Stimulated activated CD4-positive, alpha-beta T cell treated with anti-CD3 and anti-CD28 coated beads, Interleukin-4, amount 100 ng/mL, for 24 hours (primary cell): ENCODE results near the gene HSPA1A.
A peak's percentile ranks its signal among the peaks of the same experiment; 100 is the strongest.
"Not testable (repeated sequence)": the region's sequence is repeated elsewhere in the genome, so short reads cannot be mapped to it uniquely, and the experiment has no call there.

Source experiments
- DNase-seq: peaks from one replicate; pipeline ENCODE4 v3.0.0-alpha.2; 2020

Gene HSPA1A

GRCh38 chr6:31836474-31837368, 21.4 kb downstream of the HSPA1A start:
- no peak for DNase-seq

- no peak for DNase-seq
These were observed 22.2 kb downstream of the HSPA1A start for GRCh38 chr6:31837369-31838113.

DNA sequence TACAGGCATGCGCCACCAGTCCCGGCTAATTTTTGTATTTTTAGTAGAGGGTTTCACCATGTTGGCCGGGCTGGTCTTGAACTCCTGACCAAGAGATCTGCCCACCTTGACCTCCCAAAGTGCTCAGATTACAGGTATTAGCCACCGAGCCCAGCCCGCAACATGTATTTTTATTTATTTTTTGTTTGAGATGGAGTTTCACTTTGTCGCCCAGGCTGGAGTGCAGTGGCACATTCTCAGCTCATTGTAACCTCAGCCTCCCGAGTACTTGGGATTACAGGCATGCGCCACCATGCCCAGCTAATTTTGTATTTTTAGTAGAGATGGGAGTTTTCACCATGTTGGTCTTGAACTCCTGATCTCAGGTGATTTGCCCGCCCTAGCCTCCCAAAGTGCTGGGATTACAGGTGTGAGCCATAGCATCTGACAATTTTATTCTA, 22.8 kb downstream of the HSPA1A start:
- DNase-seq, result not testable (repeated sequence)

GRCh38 chr6:31838968-31839367, 23.6 kb downstream of the HSPA1A start:
- DNase-seq, result no peak

- not testable (repeated sequence) for DNase-seq
These were observed 24.4 kb downstream of the HSPA1A start for GRCh38 chr6:31839779-31840126.

- no peak for DNase-seq
These were observed 26.7 kb downstream of the HSPA1A start for GRCh38 chr6:31842053-31842452.

GRCh38 chr6:31844507-31844906, 29.2 kb downstream of the HSPA1A start:
- no peak for DNase-seq

DNA sequence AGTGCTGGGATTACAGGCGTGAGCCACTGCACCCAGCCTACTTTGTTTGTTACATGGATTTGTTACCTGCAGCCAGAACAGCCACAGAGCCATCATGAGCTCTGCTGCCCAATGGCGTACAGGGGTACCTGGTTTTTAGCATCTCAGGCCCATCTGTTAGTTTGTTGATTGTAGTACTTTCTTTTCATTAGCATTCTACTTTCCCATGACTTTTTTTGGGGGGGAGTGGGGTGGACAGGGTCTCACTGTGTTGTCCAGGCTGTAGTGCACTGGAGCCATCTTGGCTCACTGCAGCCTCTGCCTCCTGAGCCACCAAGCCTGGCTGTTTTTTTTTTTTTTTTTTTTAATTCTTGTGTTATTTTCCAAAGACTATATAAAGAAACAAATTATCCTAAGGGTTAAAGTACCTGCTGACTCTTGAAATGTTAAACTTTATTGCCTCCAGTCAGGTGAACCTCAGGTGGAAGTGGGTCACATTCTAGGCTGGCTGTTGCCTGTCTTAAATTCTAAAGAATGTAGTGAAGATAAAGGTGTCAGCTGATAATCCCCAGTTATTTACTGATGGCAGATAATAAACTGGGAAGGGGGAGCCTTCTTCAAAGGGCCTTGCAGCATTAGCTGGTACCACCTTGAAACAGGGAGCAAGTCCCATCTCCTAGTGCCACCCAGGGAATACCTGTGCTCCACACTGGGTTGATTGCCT, 32.1 kb downstream of the HSPA1A start:
- DNase-seq, result no peak

- DNase-seq, result no peak
These were observed 35.6 kb downstream of the HSPA1A start for GRCh38 chr6:31850765-31851484.

- no peak for DNase-seq
These were observed 36.1 kb downstream of the HSPA1A start for GRCh38 chr6:31851485-31851832.

GRCh38 chr6:31851980-31852718, 36.8 kb downstream of the HSPA1A start:
- DNase-seq, result not testable (repeated sequence)

DNA sequence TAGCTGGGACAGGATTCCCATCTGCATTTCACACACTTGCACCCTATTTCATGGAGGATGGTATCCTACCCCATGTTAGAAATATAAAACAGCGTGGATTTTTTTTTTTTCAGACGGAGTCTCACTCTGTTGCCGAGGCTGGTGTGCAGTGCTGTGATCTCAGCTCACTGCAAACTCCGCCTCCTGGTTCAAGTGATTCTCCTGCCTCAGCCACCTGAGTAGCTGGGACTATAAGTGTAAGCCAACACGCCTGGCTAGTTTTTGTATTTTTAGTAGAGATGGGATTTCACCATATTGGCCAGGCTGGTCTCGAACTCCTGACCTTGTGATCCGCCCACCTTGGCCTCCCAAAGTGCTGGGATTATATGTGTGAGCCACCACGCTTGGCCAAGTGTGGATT, 42.4 kb downstream of the HSPA1A start:
- DNase-seq, result not testable (repeated sequence)

- no peak for DNase-seq
These were observed 43.4 kb downstream of the HSPA1A start for GRCh38 chr6:31858707-31859106.

- no peak for DNase-seq
These were observed 44.6 kb downstream of the HSPA1A start for GRCh38 chr6:31859923-31860322.

- DNase-seq, result no peak
These were observed 45.0 kb downstream of the HSPA1A start for GRCh38 chr6:31860349-31860748.

DNA sequence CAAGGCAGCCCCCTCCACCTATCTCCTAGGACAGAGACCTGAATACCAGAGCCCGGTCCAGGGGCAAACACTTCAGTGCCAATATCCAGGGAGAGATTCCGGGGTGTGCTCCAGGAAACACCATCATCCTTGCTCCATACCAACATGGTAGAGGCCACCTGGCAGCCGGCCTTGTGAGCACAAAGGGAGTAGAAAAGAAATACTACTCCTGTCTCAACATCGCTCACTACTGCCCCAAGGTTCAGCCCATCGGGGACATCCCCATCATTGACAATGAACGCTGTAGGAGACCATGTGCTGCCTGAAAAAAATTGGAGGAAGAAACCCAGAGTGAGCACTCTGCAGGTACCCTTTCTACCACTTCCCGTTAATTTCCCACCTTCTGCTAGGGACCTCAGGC, 45.8 kb downstream of the HSPA1A start:
- DNase-seq, result no peak

DNA sequence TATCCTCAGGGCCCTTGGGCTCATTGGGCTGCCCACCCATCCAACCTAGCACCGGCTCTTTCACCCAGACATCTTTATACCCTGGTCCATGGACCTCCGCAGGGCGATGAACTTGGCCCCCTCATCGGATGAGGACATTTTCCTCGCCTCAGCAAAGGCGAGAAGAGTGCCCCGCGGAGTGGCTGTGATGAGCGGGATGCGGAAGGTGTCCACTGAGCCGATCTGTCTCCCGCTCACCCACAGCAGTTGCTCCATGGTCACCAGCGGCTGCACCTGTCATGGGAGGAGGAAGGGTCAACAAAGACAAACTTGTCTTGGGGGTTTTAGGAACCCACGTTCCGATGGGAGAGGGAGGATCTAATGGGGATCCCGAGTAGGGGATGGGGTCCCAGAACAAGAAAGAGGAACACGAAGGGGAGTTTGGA, 46.6 kb downstream of the HSPA1A start:
- DNase-seq, result no peak

GRCh38 chr6:31862344-31863235, 47.2 kb downstream of the HSPA1A start, which contains the start of gene NEU1:
Gene NEU1, minus strand, starts transcription at chr6:31862821. Its CDS starts 45 bp downstream, at chr6:31862776.
- peak; percentile 100 for DNase-seq

DNA sequence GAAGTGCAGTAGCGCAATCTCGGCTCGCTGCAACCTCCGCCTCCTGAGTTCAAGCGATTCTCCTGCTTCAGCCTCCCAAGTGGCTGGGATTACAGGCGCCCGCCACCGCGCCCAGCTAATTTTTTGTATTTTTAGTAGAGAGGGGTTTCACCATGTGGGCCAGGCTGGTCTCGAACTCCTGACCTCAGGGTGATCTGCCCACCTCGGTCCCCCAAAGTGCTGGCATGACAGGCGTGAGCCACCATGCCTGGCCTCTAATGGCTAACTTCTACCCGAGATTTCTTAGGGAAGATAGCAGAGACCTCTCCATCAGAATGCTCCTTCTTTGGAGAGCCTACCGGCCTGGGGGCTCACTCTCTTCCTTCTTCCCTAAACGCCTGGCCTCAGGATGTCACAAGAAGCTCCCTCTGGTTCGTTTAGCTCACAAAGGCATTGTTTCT, 48.8 kb downstream of the HSPA1A start:
- DNase-seq, result not testable (repeated sequence)

GRCh38 chr6:31864818-31865204, 49.5 kb downstream of the HSPA1A start:
- DNase-seq, result no peak
